Measurements from ENCODE around the gene DRC7. TPM values are rescaled to one million over a fixed set of nuclear protein-coding genes. Genes with fewer than 3 reads are reported as not detected.
"Not testable (repeated sequence)": the region's sequence is repeated elsewhere in the genome, so short reads cannot be mapped to it uniquely, and the experiment has no call there.

Gene DRC7
- total RNA-seq, 3 donors from 2014 or later = 1.5 TPM; not detected in 2

GRCh38 chr16:57773019-57773418 is 78.4 kb downstream of the DRC7 start:
- no peaks in the 10 kb centered on the region for H3K4me1 ChIP-seq
- no peak for TF ChIP-seq POLR2A (IDR thresholded peaks at IDR 0.05)
- no peak for TF ChIP-seq POLR2AphosphoS5 (IDR thresholded peaks at IDR 0.05)
- no peak for TF ChIP-seq CTCF (IDR thresholded peaks at IDR 0.05)
- no peaks in the 10 kb centered on the region for H3K27me3 ChIP-seq
- H3K36me3 ChIP-seq = no peaks in the 10 kb centered on the region
- no peaks in the 10 kb centered on the region for H3K9me3 ChIP-seq
- DNase-seq (ENCODE audit: low spot score in 2 of 2) = no peak
- H3K4me3 ChIP-seq = no peak overlapping the region
- H3K27ac ChIP-seq = no peak overlapping the region
- intact Hi-C loops (cut with DNase I; ENCODE audit: low total_unique reads) = no loop called here

- H3K36me3 ChIP-seq = no peaks in the 10 kb centered on the region
- no peak overlapping the region for H3K27ac ChIP-seq
Measured at GRCh38 chr16:57773655-57774295, 79.2 kb downstream of the DRC7 start.

GRCh38 chr16:57774705-57775285 is 80.2 kb downstream of the DRC7 start:
- Histone ChIP-seq H3K9me3 (no peaks in the 10 kb centered on the region), H3K36me3 (no peaks in the 10 kb centered on the region), H3K4me3 (no peak overlapping the region), H3K27ac (no peak overlapping the region), H3K27me3 (no peaks in the 10 kb centered on the region), H3K4me1 (no peaks in the 10 kb centered on the region)
- no peak for DNase-seq (ENCODE audit: low spot score in 2 of 2)
- intact Hi-C loops (cut with DNase I; ENCODE audit: low total_unique reads) = no loop called here
- no peak for TF ChIP-seq POLR2AphosphoS5 (IDR thresholded peaks at IDR 0.05)
- TF ChIP-seq POLR2A (IDR thresholded peaks at IDR 0.05) = no peak
- TF ChIP-seq CTCF (IDR thresholded peaks at IDR 0.05) = no peak

More at GRCh38 chr16:57773655-57774295, 79.2 kb downstream of the DRC7 start:
- intact Hi-C loops (cut with DNase I; ENCODE audit: low total_unique reads) = no loop called here
- no peaks in the 10 kb centered on the region for H3K9me3 ChIP-seq
- DNase-seq (ENCODE audit: low spot score in 2 of 2) = no peak
- TF ChIP-seq POLR2AphosphoS5 (IDR thresholded peaks at IDR 0.05) (no peak), CTCF (IDR thresholded peaks at IDR 0.05) (no peak), POLR2A (IDR thresholded peaks at IDR 0.05) (no peak)
- no peak overlapping the region for H3K4me3 ChIP-seq
- H3K4me1 ChIP-seq = no peaks in the 10 kb centered on the region
- no peaks in the 10 kb centered on the region for H3K27me3 ChIP-seq

- H3K27me3 ChIP-seq = no peaks in the 10 kb centered on the region
- no peak overlapping the region for H3K27ac ChIP-seq
- DNase-seq (ENCODE audit: low spot score in 2 of 2) = no peak
- H3K36me3 ChIP-seq = no peaks in the 10 kb centered on the region
- intact Hi-C loops (cut with DNase I; ENCODE audit: low total_unique reads) = no loop called here
- no peak overlapping the region for H3K4me3 ChIP-seq
- no peaks in the 10 kb centered on the region for H3K4me1 ChIP-seq
- TF ChIP-seq POLR2AphosphoS5 (IDR thresholded peaks at IDR 0.05) (no peak), CTCF (IDR thresholded peaks at IDR 0.05) (no peak), POLR2A (IDR thresholded peaks at IDR 0.05) (no peak)
- no peaks in the 10 kb centered on the region for H3K9me3 ChIP-seq
Measured at GRCh38 chr16:57775661-57776469, 81.3 kb downstream of the DRC7 start.

- H3K9me3 ChIP-seq = no peaks in the 10 kb centered on the region
- no peak for TF ChIP-seq POLR2AphosphoS5 (IDR thresholded peaks at IDR 0.05)
- TF ChIP-seq POLR2A (IDR thresholded peaks at IDR 0.05) = no peak
- TF ChIP-seq CTCF (IDR thresholded peaks at IDR 0.05) = no peak
- H3K27ac ChIP-seq = no peak overlapping the region
- H3K36me3 ChIP-seq = no peaks in the 10 kb centered on the region
- intact Hi-C loops (cut with DNase I; ENCODE audit: low total_unique reads) = no loop called here
- H3K4me3 ChIP-seq = no peak overlapping the region
- no peaks in the 10 kb centered on the region for H3K4me1 ChIP-seq
- H3K27me3 ChIP-seq = no peaks in the 10 kb centered on the region
- no peak for DNase-seq (ENCODE audit: low spot score in 2 of 2)
Measured at GRCh38 chr16:57778658-57779057, 84.1 kb downstream of the DRC7 start.

- H3K27me3 ChIP-seq; intact Hi-C loops (cut with DNase I; ENCODE audit: low total_unique reads); H3K27ac ChIP-seq; H3K4me1 ChIP-seq; H3K9me3 ChIP-seq; DNase-seq (ENCODE audit: low spot score in 2 of 2); H3K36me3 ChIP-seq; H3K4me3 ChIP-seq: not testable (repeated sequence)
Measured at GRCh38 chr16:57779836-57780235, 85.2 kb downstream of the DRC7 start.

All from breast epithelium (tissue), 4 donors.